UCSD-AML1 (cell line): ENCODE data around the gene SYNE1.
A peak's percentile ranks its signal among the peaks of the same experiment; 100 is the strongest.

Source experiments
- DNase-seq: peaks from one replicate; lab custom pipeline; 2025; ENCODE audit not compliant: unreplicated experiment; lab: John Stamatoyannopoulos, UW

SYNE1 gene

GRCh38 chr6:152112491-152113261 is 524.5 kb downstream of the SYNE1 start:
- DNase-seq = no peak

- peak; percentile 53 for DNase-seq
Measured at GRCh38 chr6:152110886-152111820, 526.0 kb downstream of the SYNE1 start.

GRCh38 chr6:152107973-152108372 is 529.2 kb downstream of the SYNE1 start:
- DNase-seq = no peak

- peak; percentile 62 for DNase-seq
Measured at GRCh38 chr6:152100183-152100618, 537.0 kb downstream of the SYNE1 start.

GRCh38 chr6:152099446-152100182 is 537.5 kb downstream of the SYNE1 start:
- no peak for DNase-seq

- DNase-seq = no peak
Measured at GRCh38 chr6:152098683-152099082, 538.5 kb downstream of the SYNE1 start.

- DNase-seq = no peak
Measured at GRCh38 chr6:152096863-152097496, 540.2 kb downstream of the SYNE1 start.

GRCh38 chr6:152094992-152095592 is 542.1 kb downstream of the SYNE1 start:
- peak; percentile 55 for DNase-seq

GRCh38 chr6:152094276-152094675 is 542.9 kb downstream of the SYNE1 start:
- DNase-seq = no peak

- DNase-seq = no peak
Measured at GRCh38 chr6:152093711-152094110, 543.5 kb downstream of the SYNE1 start.

GRCh38 chr6:152091851-152092341 is 545.3 kb downstream of the SYNE1 start:
- DNase-seq = no peak

- DNase-seq = no peak
Measured at GRCh38 chr6:152091201-152091600, 546.0 kb downstream of the SYNE1 start.

GRCh38 chr6:152089992-152090391 is 547.2 kb downstream of the SYNE1 start:
- DNase-seq = no peak

- DNase-seq = no peak
Measured at GRCh38 chr6:152087701-152088100, 549.5 kb downstream of the SYNE1 start.

- no peak for DNase-seq
Measured at GRCh38 chr6:152087096-152087495, 550.1 kb downstream of the SYNE1 start.

GRCh38 chr6:152086223-152086873 is 550.8 kb downstream of the SYNE1 start:
- no peak for DNase-seq

GRCh38 chr6:152085451-152085921 is 551.7 kb downstream of the SYNE1 start:
- DNase-seq = no peak

GRCh38 chr6:152078804-152079203 is 558.4 kb downstream of the SYNE1 start:
- DNase-seq = no peak

GRCh38 chr6:152078001-152078400 is 559.2 kb downstream of the SYNE1 start:
- no peak for DNase-seq
